Panc1 (cell line): Measurements from ENCODE around the gene OLFML2A. TPM values are rescaled to one million over a fixed set of nuclear protein-coding genes. Genes with fewer than 3 reads are reported as not detected.

ENCODE experiments used
- ATAC-seq: fragments of 200-7000 bp; cut with Tn5 transposase; 2 replicates; pipeline ENCODE4 v1.9.1; 2020; ENCODE audit warnings: mild to moderate bottlenecking, moderate library complexity
- BruUV-seq: library from RNA; stranded (reverse); fragments of 400-500 nt; replicated peaks from 2 replicates; lab custom pipeline; 2021; lab: Mats Ljungman, UMichigan
- CTCF ChIA-PET: fragments of 300-600 bp; sonication (Branson Sonifier 250); formaldehyde crosslinking; loops from one replicate; lab custom pipeline; 2022; ENCODE audit warnings: antibody characterized with exemption; lab: Charles Lee
- POLR2A ChIA-PET: fragments of 300-600 bp; sonication (Branson Sonifier 250); formaldehyde crosslinking; loops from one replicate; lab custom pipeline; 2022; ENCODE audit warnings: antibody characterized with exemption; lab: Charles Lee
- DNase-seq: peaks from one replicate; pipeline ENCODE4 v3.0.0-alpha.2; 2010; ENCODE audit warnings: low read depth, low spot score
- H3K27ac ChIP-seq: 2 replicates; pipeline ENCODE4 v1.5.1; 2011; ENCODE audit warnings: mild to moderate bottlenecking, low read length, inconsistent platforms
- H3K27me3 ChIP-seq: fragments of 200-500 bp; sonication (Bioruptor generic); 2 replicates; pipeline ENCODE4 v1.6.0; 2014; ENCODE audit warnings: low read length, inconsistent platforms; ENCODE audit not compliant: control insufficient read depth, insufficient read depth
- H3K36me3 ChIP-seq: fragments of 200-500 bp; sonication (Bioruptor generic); 2 replicates; pipeline ENCODE4 v1.5.1; 2014; ENCODE audit warnings: inconsistent platforms, mild to moderate bottlenecking, low read length, moderate library complexity; ENCODE audit not compliant: control insufficient read depth, insufficient read depth
- H3K4me1 ChIP-seq: 2 replicates; pipeline ENCODE4 v1.5.1; 2011; ENCODE audit warnings: inconsistent platforms, mild to moderate bottlenecking, low read length, moderate library complexity; ENCODE audit not compliant: control insufficient read depth, insufficient read depth
- H3K4me3 ChIP-seq, 2 experiments: 2 replicates each; pipeline ENCODE4 v1.5.1; 2011 to 2012; ENCODE audit warnings: low read depth in 2 of 2, low read length in 2 of 2, mild to moderate bottlenecking in 2 of 2, inconsistent platforms in 1 of 2, moderate library complexity in 1 of 2
- H3K9me3 ChIP-seq: fragments of 200-500 bp; sonication (Bioruptor generic); 2 replicates; pipeline ENCODE4 v1.5.1; 2014; ENCODE audit warnings: low read depth, mild to moderate bottlenecking, inconsistent platforms, low read length, moderate library complexity; ENCODE audit not compliant: control insufficient read depth, insufficient read depth
- POLR2AphosphoS5 ChIP-seq: IDR thresholded peaks from 2 replicates; pipeline ENCODE4 v1.6.1; 2012; ENCODE audit warnings: mild to moderate bottlenecking, low read depth, low read length, moderate library complexity
- SIN3A ChIP-seq: IDR thresholded peaks from 2 replicates; pipeline ENCODE4 v1.6.1; 2012; ENCODE audit warnings: low read depth, mild to moderate bottlenecking, low read length, moderate library complexity, borderline replicate concordance; ENCODE audit not compliant: insufficient read depth
- TCF7L2 ChIP-seq: IDR thresholded peaks from 2 replicates; pipeline ENCODE4 v1.6.1; 2011; ENCODE audit warnings: mild to moderate bottlenecking, low read depth, low read length, inconsistent platforms
- in situ Hi-C: cut with HindIII; loops from 2 replicates; pipeline ENCODE4 v1.10.0; 2016; ENCODE audit warnings: low sequenced_read_pairs, low pct_unique_long_range_greater_than_20kb
- intact Hi-C: fragments of 100-400 bp; cut with micrococcal nuclease; formaldehyde crosslinking; loops from one replicate; pipeline ENCODE4 v1.10.0; 2022; ENCODE audit not compliant: unreplicated experiment
- total RNA-seq: library from RNA; stranded (reverse); gene quantifications from one replicate; pipeline ENCODE4 v1.2.1, GENCODE V29; 2021; ENCODE audit not compliant: unreplicated experiment
- TF ChIP-seq, protein P1 (sequence below), 2 experiments: IDR thresholded peaks; 2 replicates each; pipeline ENCODE4 v1.6.1; 2011 to 2012; ENCODE audit warnings: low read depth in 2 of 2, control low read depth in 1 of 2, low read length in 1 of 2, mild to moderate bottlenecking in 1 of 2, moderate library complexity in 1 of 2; ENCODE audit not compliant: insufficient read depth in 1 of 2
- TF ChIP-seq, protein P2 (sequence below): fragments of 450-650 bp; IDR thresholded peaks from 2 replicates; pipeline ENCODE4 v1.5.1; 2017; ENCODE audit warnings: mild to moderate bottlenecking

The OLFML2A gene
- total RNA-seq, 1 experiment from 2014 or later, result 44.5 TPM

DNA sequence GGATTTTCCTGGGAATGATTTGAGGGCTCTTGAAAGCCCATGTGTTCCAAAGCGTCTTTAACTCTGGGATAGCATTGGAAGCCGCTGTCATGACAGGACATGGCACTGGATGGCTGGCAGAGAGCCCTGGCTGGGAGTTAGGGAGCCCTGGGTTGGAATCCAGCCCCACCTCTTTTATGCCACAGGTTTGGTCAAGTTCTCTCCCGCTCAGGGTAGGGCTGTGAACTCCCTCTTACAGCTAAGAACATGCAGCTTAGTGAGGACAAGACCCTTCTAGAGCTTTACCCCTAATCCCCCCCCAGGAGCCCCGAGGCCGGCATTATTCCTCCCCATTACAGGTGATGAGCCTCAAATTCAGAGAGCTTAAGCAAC, 37.2 kb downstream of the OLFML2A start:
- H3K27ac ChIP-seq, result no peak overlapping the region

DNA sequence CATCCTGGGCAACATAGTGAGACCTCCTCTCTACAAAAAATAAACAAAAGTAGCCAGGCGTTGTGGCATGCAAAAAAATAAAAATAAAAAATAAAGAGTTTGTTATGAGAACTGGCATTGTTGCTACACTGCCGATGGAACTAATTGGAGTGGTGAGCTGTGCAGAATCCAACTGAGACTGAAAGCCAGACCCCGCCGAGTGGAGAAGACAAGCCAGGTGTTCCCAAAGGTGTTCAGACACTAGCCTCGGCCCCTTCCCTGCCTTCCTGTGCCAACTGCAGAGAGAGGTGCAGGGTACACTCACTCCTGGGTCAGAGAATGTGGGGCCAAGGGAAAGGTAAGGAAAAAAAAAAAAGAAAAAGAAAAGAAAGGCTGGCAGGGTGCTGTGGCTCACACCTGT, 38.7 kb downstream of the OLFML2A start:
- Histone ChIP-seq H3K9me3 (no peaks in the 10 kb centered on the region), H3K27me3 (no peaks in the 10 kb centered on the region), H3K4me3 (no peak overlapping the region), H3K36me3 (no peaks in the 10 kb centered on the region), H3K4me1 (peaks cover 16% of the 10 kb centered on the region), H3K27ac (no peak overlapping the region)
- TF ChIP-seq SIN3A, result no peak
- TF ChIP-seq, protein P1, sequence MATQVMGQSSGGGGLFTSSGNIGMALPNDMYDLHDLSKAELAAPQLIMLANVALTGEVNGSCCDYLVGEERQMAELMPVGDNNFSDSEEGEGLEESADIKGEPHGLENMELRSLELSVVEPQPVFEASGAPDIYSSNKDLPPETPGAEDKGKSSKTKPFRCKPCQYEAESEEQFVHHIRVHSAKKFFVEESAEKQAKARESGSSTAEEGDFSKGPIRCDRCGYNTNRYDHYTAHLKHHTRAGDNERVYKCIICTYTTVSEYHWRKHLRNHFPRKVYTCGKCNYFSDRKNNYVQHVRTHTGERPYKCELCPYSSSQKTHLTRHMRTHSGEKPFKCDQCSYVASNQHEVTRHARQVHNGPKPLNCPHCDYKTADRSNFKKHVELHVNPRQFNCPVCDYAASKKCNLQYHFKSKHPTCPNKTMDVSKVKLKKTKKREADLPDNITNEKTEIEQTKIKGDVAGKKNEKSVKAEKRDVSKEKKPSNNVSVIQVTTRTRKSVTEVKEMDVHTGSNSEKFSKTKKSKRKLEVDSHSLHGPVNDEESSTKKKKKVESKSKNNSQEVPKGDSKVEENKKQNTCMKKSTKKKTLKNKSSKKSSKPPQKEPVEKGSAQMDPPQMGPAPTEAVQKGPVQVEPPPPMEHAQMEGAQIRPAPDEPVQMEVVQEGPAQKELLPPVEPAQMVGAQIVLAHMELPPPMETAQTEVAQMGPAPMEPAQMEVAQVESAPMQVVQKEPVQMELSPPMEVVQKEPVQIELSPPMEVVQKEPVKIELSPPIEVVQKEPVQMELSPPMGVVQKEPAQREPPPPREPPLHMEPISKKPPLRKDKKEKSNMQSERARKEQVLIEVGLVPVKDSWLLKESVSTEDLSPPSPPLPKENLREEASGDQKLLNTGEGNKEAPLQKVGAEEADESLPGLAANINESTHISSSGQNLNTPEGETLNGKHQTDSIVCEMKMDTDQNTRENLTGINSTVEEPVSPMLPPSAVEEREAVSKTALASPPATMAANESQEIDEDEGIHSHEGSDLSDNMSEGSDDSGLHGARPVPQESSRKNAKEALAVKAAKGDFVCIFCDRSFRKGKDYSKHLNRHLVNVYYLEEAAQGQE (IDR thresholded peaks at IDR 0.05; ENCODE audit: insufficient read depth in 1 of 2, low read depth in 2 of 2, low read length in 1 of 2), result no peak
- no peak for TF ChIP-seq TCF7L2
- no peak for TF ChIP-seq POLR2AphosphoS5
- TF ChIP-seq, protein P2, sequence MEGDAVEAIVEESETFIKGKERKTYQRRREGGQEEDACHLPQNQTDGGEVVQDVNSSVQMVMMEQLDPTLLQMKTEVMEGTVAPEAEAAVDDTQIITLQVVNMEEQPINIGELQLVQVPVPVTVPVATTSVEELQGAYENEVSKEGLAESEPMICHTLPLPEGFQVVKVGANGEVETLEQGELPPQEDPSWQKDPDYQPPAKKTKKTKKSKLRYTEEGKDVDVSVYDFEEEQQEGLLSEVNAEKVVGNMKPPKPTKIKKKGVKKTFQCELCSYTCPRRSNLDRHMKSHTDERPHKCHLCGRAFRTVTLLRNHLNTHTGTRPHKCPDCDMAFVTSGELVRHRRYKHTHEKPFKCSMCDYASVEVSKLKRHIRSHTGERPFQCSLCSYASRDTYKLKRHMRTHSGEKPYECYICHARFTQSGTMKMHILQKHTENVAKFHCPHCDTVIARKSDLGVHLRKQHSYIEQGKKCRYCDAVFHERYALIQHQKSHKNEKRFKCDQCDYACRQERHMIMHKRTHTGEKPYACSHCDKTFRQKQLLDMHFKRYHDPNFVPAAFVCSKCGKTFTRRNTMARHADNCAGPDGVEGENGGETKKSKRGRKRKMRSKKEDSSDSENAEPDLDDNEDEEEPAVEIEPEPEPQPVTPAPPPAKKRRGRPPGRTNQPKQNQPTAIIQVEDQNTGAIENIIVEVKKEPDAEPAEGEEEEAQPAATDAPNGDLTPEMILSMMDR, result no peak
- intact Hi-C loops (no loop called here), in situ Hi-C loops (no loop called here)
- no peak for DNase-seq
- ATAC-seq, result no peak
- ChIA-PET CTCF (no interaction called here), POLR2A (no interaction called here)
- no TSS peak for BruUV-seq

More for the DNA sequence above, 37.2 kb downstream of the OLFML2A start:
- no peak for ATAC-seq
- in situ Hi-C loops, result no loop called here
- ChIA-PET CTCF (no interaction called here), POLR2A (no interaction called here)
- H3K9me3 ChIP-seq, result no peaks in the 10 kb centered on the region
- peaks cover 16% of the 10 kb centered on the region for H3K4me1 ChIP-seq
- DNase-seq, result no peak
- H3K36me3 ChIP-seq, result no peaks in the 10 kb centered on the region
- TF ChIP-seq, protein P2, result no peak
- TF ChIP-seq POLR2AphosphoS5 (no peak), SIN3A (no peak), TCF7L2 (no peak)
- TF ChIP-seq, protein P1 (IDR thresholded peaks at IDR 0.05; ENCODE audit: insufficient read depth in 1 of 2, low read depth in 2 of 2, low read length in 1 of 2), result no peak
- no peaks in the 10 kb centered on the region for H3K27me3 ChIP-seq
- no TSS peak for BruUV-seq
- no peak overlapping the region for H3K4me3 ChIP-seq
- intact Hi-C loops, result no loop called here
